ENCODE measurements around the gene EZR. TPM values are rescaled to one million over a fixed set of nuclear protein-coding genes. Genes with fewer than 3 reads are reported as not detected.

EZR gene
- total and polyA plus RNA-seq, 2 of the 13 experiments (the other 11 are each of a cell fraction or from before 2014, with no cell fraction given) = 34.7 to 60.3 TPM

- Histone ChIP-seq H3K27me3 (ENCODE audit: control insufficient read depth in 1 of 2, insufficient read depth in 2 of 2, low read length in 2 of 2) (peaks cover 0 to 2% of the 10 kb centered on the region in 2 experiments; a peak in 2 of 5 replicates), H2AFZ (ENCODE audit: low read length) (no peak overlapping the region), H3K27ac (ENCODE audit: extremely low read length, insufficient read depth, low read length) (no peak overlapping the region), H4K20me1 (ENCODE audit: insufficient read depth, low read length) (no peaks in the 10 kb centered on the region), H3K36me3 (replicated peaks in 1 of 2; ENCODE audit: control insufficient read depth in 1 of 2, insufficient read depth in 2 of 2, low read length in 2 of 2) (no peaks in the 10 kb centered on the region), H3K4me1 (ENCODE audit: insufficient read depth, low read length) (peaks cover 26% of the 10 kb centered on the region), H3K4me2 (ENCODE audit: low read depth, low read length) (no peak overlapping the region), H3K9ac (ENCODE audit: insufficient read depth, low read depth, low read length) (no peak overlapping the region), H3K79me2 (ENCODE audit: insufficient read depth, low read length) (no peaks in the 10 kb centered on the region), H3K4me3 (replicated peaks in 1 of 3; ENCODE audit: insufficient read depth in 1 of 3, low read depth in 2 of 3, low read length in 3 of 3) (no peak overlapping the region), H3K9me3 (ENCODE audit: low read length) (no peaks in the 10 kb centered on the region)
- POLR2A ChIA-PET = no interaction called here
- BruUV-seq (replicated peaks) = no TSS peak
- intact Hi-C loops (cut with micrococcal nuclease; ENCODE audit: unreplicated experiment) (no loop called here), in situ Hi-C loops (cut with HindIII; ENCODE audit: extremely low pct_ligation_motif_present, low pct_unique_long_range_greater_than_20kb) (no loop called here)
- FAIRE-seq (no peak), ATAC-seq (no peak), DNase-seq (ENCODE audit: low spot score) (no peak)
- CTCF ChIA-PET (ENCODE audit: low intra/inter-chr PET ratio, low total read pairs) = no interaction called here
- TF ChIP-seq KDM2A (CRISPR knock-in tag; IDR thresholded peaks at IDR 0.05; ENCODE audit: borderline replicate concordance, low read depth) = no peak
- no peak for TF ChIP-seq MXD3 (CRISPR knock-in tag; IDR thresholded peaks at IDR 0.05)
- TF ChIP-seq ZFP36 (IDR thresholded peaks at IDR 0.05; ENCODE audit: borderline replicate concordance, low read depth, low read length, partially characterized antibody) = no peak
- no peak for TF ChIP-seq CREBL2 (CRISPR knock-in tag; IDR thresholded peaks at IDR 0.05; ENCODE audit: borderline replicate concordance)
- no peak for TF ChIP-seq MYPOP (CRISPR knock-in tag; IDR thresholded peaks at IDR 0.05)
- TF ChIP-seq EZH2 (conservative IDR thresholded peaks at IDR 0.05; ENCODE audit: low read depth, low read length) = no peak
- TF ChIP-seq ZNF138 (CRISPR knock-in tag; IDR thresholded peaks at IDR 0.05; ENCODE audit: low read depth) = no peak
- TF ChIP-seq GATAD2A (CRISPR knock-in tag; IDR thresholded peaks at IDR 0.05) = no peak
- TF ChIP-seq SP1 (IDR thresholded peaks at IDR 0.05) = no peak
- no peak for TF ChIP-seq SP1 (CRISPR knock-in tag; IDR thresholded peaks at IDR 0.05)
- no peak for TF ChIP-seq ZFP91 (CRISPR knock-in tag; IDR thresholded peaks at IDR 0.05; ENCODE audit: borderline replicate concordance)
- 45% methylated on average over 8 of the region's 8 CpGs for WGBS (ENCODE audit: low lambda C conversion rate)
Observed at GRCh38 chr6:158831571-158831970, 12.4 kb upstream of the EZR start.
